ENCODE data around the gene RUFY1.
"Not testable (repeated sequence)": the region's sequence is repeated elsewhere in the genome, so short reads cannot be mapped to it uniquely, and the experiment has no call there.

The RUFY1 gene

DNA sequence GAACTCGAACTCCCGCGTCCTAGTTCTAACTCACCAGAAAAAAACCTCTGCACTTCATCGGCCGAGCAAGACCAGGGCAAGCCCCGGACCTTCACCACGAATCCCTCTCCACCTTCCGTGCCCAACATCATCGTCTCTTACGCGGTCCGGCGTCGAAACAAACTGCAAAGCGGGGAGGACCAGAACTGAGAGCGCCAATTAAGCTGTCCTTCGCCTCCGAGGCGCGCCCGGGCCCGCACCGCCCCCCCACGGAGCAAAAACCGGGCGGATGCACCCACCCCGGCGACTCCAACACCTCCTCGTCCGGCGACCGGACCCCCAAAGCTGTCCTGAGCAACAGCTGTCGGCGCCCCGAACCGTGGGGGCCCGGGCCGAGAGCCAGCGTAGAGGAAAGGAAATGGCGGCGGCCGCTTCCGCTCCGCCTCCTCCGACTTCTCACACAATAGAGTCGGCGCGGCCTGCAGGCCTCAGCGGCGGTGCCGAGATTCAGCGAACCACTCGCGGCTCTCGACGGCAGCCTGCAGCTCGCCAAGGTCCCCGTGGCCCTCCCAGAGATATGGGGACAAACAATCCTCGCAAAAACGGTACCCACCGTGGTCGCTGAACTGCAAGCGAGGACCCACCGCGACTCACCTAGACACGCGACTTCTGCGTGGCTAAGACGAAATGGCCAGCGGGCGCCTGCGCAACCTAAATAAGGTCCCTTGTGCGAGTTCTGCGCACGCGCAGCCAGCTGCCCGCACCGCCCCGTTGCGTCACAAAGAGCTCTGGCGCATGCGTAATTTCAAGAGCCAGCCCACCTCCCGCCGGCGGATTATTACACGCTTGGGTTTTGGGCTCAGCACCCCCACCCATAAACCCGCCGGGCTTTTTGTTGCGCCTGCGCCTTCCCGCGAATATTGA is 72.9 kb downstream of the RUFY1 start, which contains the start of gene HNRNPH1:
Gene HNRNPH1, minus strand, starts transcription at position 669 of the 903 bp plus-strand sequence. Its CDS starts 538 bp downstream, at position 131.
- peak within 1 kb of the TSS; percentile 91 for H3K4me3 ChIP-seq (ENCODE audit: low read depth, low read length)
- peak; percentile 95 for DNase-seq (ENCODE audit: low read depth)
- TF ChIP-seq, protein P1, sequence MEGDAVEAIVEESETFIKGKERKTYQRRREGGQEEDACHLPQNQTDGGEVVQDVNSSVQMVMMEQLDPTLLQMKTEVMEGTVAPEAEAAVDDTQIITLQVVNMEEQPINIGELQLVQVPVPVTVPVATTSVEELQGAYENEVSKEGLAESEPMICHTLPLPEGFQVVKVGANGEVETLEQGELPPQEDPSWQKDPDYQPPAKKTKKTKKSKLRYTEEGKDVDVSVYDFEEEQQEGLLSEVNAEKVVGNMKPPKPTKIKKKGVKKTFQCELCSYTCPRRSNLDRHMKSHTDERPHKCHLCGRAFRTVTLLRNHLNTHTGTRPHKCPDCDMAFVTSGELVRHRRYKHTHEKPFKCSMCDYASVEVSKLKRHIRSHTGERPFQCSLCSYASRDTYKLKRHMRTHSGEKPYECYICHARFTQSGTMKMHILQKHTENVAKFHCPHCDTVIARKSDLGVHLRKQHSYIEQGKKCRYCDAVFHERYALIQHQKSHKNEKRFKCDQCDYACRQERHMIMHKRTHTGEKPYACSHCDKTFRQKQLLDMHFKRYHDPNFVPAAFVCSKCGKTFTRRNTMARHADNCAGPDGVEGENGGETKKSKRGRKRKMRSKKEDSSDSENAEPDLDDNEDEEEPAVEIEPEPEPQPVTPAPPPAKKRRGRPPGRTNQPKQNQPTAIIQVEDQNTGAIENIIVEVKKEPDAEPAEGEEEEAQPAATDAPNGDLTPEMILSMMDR (IDR thresholded peaks at IDR 0.05; ENCODE audit: low read depth, low read length, missing control alignments): no peak

DNA sequence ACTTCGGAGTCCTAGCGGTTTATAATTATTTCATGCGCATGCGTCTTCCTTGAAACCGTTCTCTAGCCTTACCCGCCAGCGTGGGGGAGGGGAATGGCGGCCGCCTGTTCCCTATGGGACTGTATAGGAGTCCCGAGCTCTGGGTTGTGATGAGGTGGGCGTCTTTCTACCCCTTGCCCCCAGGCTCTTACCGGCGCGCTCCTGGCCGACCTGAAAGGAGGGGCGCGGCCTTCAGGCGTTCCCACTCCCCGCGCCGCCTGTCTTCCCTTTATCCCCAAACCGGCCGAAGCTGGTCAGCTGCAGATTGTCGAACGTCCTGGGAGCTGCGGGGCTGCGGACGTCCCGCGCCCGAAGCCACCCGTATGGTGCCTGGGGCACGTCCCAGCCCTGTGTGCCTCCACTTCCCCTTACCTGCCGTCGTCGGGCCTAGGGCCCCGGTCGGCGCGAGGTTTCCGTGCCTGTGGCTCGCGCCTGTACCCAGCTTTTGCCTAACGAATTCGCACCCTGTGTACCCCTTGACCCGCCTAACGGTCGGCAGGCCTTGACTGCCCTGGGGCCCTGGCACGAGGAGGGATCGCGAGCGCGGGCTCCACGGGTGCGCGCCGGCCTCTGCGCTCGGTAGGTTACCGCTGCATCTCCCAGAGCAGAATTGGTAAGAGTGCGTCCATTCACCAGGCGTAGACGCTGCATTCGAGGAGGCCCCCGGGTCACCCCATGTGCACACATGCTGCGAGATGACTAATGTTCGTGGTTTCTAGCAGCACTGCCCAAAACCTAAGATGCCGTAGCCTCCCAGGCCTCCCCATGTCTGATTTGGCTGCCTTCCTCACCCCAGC is 73.8 kb downstream of the RUFY1 start:
- DNase-seq (ENCODE audit: low read depth): no peak
- TF ChIP-seq, protein P1 (IDR thresholded peaks at IDR 0.05; ENCODE audit: low read depth, low read length, missing control alignments): no peak
- peak overlapping the region; percentile 63 for H3K4me3 ChIP-seq (ENCODE audit: low read depth, low read length)

DNA sequence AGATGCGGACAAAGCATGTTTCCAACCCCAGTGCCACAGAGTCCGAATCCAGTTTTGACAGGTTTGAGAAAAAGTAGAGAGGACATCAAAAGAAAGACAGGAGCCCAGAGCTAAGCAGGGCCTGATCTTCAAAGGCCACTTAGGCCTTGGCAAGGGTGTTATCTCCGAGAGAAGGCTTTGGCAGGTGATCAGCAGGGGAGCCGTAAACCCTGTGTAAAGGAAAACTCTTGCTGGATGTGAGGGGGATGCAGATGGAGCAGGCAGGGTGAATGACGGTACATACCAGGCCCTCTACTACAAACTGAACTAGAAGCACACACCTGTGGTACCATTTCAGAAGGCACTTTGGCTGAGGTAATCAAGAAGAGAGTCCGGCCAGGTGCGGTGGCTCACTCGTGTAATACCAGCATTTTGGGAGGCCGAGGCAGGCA is 74.5 kb downstream of the RUFY1 start:
- TF ChIP-seq, protein P1 (IDR thresholded peaks at IDR 0.05; ENCODE audit: low read depth, low read length, missing control alignments): no peak
- no peak for DNase-seq (ENCODE audit: low read depth)
- H3K4me3 ChIP-seq (ENCODE audit: low read depth, low read length): peak overlapping the region; percentile 63; the same call in 1 of the 2 replicates

DNA sequence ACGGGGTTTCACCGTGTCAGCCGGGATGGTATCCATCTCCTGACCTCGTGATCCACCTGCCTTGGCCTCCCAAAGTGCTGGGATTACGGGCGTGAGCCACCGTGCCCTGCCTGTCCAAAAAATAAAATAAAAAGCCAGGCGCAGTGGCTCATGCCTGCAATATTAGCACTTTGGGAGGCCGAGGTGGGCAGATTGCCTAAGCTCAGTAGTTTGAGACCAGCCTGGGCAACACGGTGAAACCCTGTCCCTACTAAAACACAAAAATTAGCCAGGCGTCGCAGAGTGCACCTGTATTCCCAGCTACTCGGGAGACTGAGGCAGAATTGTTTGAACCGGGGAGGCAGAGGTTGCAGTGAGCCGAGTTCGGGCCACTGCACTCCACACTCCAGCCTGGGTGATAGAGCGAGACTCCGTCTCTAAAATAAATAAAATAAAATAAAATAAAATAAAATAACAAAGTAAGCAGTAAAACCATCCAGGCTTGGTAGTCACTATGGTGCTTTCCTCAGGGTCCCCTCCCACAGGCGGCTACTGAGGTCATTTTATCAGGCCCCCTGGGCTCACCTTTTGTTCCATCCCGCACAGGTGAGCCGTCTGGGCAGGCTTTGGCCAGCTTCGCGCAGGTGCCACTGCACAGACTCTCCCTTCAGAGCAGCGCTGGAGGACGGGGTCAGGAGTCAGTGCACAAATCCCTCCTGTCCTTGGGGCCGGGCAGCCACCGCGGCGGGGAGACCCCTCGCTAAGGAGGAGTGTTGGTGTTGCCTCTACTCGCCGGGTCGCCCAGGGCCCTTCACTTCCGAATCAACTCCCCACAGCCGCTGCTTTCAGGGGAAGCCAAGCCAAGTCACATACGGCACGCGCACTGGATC is 83.4 kb downstream of the RUFY1 start:
- peak overlapping the region; percentile 52 for H3K4me3 ChIP-seq (ENCODE audit: low read depth, low read length)
- not testable (repeated sequence) for DNase-seq (ENCODE audit: low read depth)

DNA sequence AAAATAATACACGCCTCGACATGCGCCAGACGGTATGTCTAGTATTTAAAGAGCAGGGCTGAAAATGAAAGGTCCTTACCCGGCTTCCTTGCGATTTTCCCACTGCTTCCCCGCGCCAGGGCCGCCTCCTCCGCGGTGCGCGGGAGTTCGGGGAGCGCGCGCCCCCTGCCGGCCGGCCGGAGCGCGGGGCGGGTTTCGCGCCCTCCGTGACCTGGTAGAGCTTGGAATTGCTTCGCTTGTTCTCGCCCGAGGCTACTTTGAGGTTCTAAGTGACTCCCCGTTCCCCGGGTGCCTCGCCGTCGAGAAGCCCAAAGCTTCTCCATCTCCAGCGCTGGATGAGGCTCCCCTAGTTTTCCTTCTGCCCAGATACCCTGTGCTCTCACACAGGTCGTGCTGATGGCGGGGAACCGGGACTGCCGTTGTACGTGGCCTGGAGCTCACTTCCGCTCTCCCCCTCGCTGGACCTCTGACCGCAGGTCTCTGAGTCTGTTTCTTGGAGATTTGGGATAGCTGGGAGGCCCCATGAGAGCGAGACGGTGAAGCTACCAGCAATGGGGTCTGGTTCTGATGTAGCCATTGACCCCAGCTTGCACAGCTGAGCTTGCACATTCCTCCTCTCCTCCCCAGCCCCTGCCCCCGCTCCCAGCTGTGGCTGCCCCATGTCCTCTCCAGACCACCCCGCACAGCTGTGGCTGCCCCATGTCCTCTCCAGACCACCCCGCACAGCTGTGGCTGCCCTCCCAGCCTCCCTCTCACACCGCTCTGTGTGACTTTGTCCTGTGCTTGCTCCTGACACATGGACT is 84.2 kb downstream of the RUFY1 start:
- not testable (repeated sequence) for DNase-seq (ENCODE audit: low read depth); H3K4me3 ChIP-seq (ENCODE audit: low read depth, low read length)

DNA sequence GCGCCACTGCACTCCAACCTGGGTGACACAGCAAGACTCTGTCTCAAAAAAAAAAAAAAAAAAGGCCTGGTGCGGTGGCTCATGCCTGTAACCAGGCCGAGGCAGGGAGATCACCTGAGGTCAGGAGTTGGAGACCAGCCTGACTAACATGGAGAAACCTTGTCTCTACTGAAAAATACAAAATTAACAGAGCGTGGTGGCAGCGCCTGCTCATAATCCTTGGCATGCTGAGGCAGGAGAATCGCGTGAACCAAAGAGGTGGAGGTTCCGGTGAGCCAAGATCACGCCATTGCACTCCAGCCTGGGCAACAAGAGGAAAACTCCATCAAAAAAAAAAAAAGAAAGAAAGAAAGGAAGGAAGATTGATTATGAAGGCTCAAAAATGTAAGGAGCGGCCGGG is 88.9 kb downstream of the RUFY1 start:
- DNase-seq (ENCODE audit: low read depth); H3K4me3 ChIP-seq (ENCODE audit: low read depth, low read length): not testable (repeated sequence)

DNA sequence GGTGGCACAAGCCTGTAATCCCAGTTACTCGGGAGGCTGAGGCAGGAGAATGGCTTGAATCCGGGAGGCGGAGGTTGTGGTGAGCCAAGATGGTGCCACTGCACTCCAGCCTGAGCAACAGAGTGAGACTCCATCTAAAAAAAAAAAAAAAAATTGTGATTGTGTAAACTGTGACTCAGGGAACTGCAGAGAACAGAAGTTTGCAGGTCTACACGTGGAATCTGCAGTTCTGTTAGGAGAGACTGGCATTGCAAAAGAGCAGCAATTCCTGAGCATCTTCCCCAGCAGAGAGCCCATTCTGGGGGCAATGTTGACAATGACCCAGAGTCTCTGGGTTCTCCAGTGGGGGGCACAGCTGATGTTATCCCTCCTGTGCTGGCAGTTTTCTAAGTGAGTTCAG is 91.4 kb downstream of the RUFY1 start:
- H3K4me3 ChIP-seq (ENCODE audit: low read depth, low read length); DNase-seq (ENCODE audit: low read depth): not testable (repeated sequence)

DNA sequence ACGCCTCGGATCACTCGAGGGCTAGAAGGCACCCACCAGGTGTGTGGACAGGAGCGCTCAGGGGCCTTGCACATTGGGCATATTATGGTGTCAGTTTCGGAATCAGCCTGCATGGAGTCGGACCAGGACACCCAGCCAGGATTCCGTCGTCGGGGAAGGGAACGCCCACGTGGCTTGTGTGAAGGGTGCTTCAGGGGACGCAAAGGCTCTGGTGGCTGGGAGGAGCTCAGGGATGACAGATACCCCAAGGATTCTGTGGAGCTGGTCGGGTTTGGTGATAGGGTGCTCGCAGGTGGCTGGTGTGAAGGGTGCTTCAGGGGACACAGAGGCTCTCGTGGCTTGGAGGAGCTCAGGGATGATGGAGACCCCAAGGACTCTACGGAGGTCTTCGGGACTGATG is 92.3 kb downstream of the RUFY1 start:
- not testable (repeated sequence) for H3K4me3 ChIP-seq (ENCODE audit: low read depth, low read length)

DNA sequence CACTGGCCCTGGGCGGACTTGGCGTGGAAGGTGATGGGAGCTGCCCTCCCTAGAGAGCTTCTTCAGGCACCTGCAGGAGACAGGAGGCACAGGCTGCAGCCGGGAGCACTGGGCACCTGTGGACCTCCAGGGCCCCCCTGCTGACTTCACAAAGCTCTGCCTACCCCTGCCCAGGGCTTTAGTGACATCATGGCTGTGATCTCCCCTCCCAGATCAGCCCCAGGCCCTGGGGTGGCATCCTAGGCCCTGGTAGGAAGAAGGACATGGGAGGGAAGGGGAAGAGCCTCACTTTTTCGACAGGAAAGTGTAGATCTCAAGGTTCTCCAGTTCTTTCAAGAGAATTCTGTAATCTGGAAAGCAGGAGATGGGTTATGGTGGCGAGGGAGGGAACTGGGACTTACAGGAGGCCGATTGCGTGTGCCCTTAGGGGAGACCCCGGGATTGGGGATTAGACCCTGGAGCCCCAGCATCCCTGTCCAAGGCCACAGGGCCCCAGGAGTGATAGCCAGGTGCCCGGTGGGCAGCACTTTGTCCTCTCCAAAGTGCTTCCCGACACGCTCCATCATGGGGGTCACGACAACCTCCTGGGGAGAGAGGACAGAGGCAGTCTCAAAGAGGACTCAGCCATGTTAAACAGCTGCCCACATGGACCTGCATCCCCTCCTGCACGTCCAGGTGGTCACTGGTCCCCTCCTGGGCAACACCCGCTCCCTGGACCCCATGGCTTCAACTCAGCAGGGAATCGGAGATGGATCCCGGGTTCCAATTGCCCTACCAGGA is 93.0 kb downstream of the RUFY1 start:
- not testable (repeated sequence) for DNase-seq (ENCODE audit: low read depth); H3K4me3 ChIP-seq (ENCODE audit: low read depth, low read length)

More for the DNA sequence above, 92.3 kb downstream of the RUFY1 start:
- not testable (repeated sequence) for DNase-seq (ENCODE audit: low read depth)

DNA sequence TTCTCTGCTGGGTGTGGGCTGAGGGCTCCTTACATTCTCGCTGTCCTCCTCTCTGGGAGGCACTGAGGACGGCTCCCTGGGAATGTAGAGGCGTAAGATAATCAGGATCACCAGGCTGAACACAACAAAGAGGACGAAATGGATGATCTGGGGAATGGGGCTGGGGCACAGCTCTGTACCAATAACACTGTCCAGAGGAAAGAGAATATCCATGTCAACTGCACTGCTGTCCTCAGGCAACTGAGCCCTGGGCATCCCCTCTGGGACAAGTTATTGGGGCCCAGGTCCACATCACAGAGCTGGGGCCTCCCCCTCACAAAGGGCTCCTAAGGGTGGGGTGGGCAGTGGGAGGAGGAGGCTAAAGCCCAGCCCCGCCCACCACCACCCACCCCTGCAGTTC is 94.4 kb downstream of the RUFY1 start:
- H3K4me3 ChIP-seq (ENCODE audit: low read depth, low read length); DNase-seq (ENCODE audit: low read depth): not testable (repeated sequence)
